Measurements from ENCODE around the gene INF2. TPM values are rescaled to one million over a fixed set of nuclear protein-coding genes. Genes with fewer than 3 reads are reported as not detected.
A peak's percentile ranks its signal among the peaks of the same experiment; 100 is the strongest.
"Not testable (repeated sequence)": the region's sequence is repeated elsewhere in the genome, so short reads cannot be mapped to it uniquely, and the experiment has no call there.

Gene INF2
- total RNA-seq, 1 donor from 2014 or later: 69.2 TPM

GRCh38 chr14:104728631-104729030 lies 39.2 kb downstream of the INF2 start:
- H3K36me3 Mint-ChIP-seq (ENCODE audit: insufficient read depth): no peaks in the 10 kb centered on the region
- TF ChIP-seq CTCF (IDR thresholded peaks at IDR 0.05; ENCODE audit: unreplicated experiment): no peak
- peaks cover 3% of the 10 kb centered on the region for H3K4me1 Mint-ChIP-seq (ENCODE audit: low read depth)
- H3K4me3 Mint-ChIP-seq (ENCODE audit: low read depth): no peak overlapping the region
- H3K9me3 Mint-ChIP-seq (ENCODE audit: low read depth): no peaks in the 10 kb centered on the region
- H3K27me3 Mint-ChIP-seq: peaks cover 14% of the 10 kb centered on the region
- DNase-seq (ENCODE audit: low spot score, unreplicated experiment): no peak
- H3K27ac Mint-ChIP-seq: no peak overlapping the region

- H3K27ac Mint-ChIP-seq; H3K36me3 Mint-ChIP-seq (ENCODE audit: insufficient read depth); DNase-seq (ENCODE audit: low spot score, unreplicated experiment); H3K4me3 Mint-ChIP-seq (ENCODE audit: low read depth); H3K9me3 Mint-ChIP-seq (ENCODE audit: low read depth); H3K4me1 Mint-ChIP-seq (ENCODE audit: low read depth): not testable (repeated sequence)
- H3K27me3 Mint-ChIP-seq: peaks cover 14% of the 10 kb centered on the region
These were observed 39.9 kb downstream of the INF2 start for GRCh38 chr14:104729176-104729834.

GRCh38 chr14:104729835-104730181 lies 40.4 kb downstream of the INF2 start:
- H3K27ac Mint-ChIP-seq: no peak overlapping the region
- H3K4me3 Mint-ChIP-seq (ENCODE audit: low read depth): no peak overlapping the region
- H3K27me3 Mint-ChIP-seq: peaks cover 14% of the 10 kb centered on the region
- TF ChIP-seq CTCF (IDR thresholded peaks at IDR 0.05; ENCODE audit: unreplicated experiment): no peak
- DNase-seq (ENCODE audit: low spot score, unreplicated experiment): no peak
- peaks cover 3% of the 10 kb centered on the region for H3K4me1 Mint-ChIP-seq (ENCODE audit: low read depth)
- no peaks in the 10 kb centered on the region for H3K9me3 Mint-ChIP-seq (ENCODE audit: low read depth)
- no peaks in the 10 kb centered on the region for H3K36me3 Mint-ChIP-seq (ENCODE audit: insufficient read depth)

- no peaks in the 10 kb centered on the region for H3K36me3 Mint-ChIP-seq (ENCODE audit: insufficient read depth)
- peaks cover 14% of the 10 kb centered on the region for H3K27me3 Mint-ChIP-seq
- no peak for DNase-seq (ENCODE audit: low spot score, unreplicated experiment)
- H3K9me3 Mint-ChIP-seq (ENCODE audit: low read depth): no peaks in the 10 kb centered on the region
- H3K27ac Mint-ChIP-seq: no peak overlapping the region
- no peak overlapping the region for H3K4me3 Mint-ChIP-seq (ENCODE audit: low read depth)
- no peak for TF ChIP-seq CTCF (IDR thresholded peaks at IDR 0.05; ENCODE audit: unreplicated experiment)
- H3K4me1 Mint-ChIP-seq (ENCODE audit: low read depth): peaks cover under 1% of the 10 kb centered on the region
These were observed 41.1 kb downstream of the INF2 start for GRCh38 chr14:104730487-104730886.

GRCh38 chr14:104731320-104732294 lies 42.2 kb downstream of the INF2 start:
- TF ChIP-seq CTCF (IDR thresholded peaks at IDR 0.05; ENCODE audit: unreplicated experiment): peak; percentile 57
- no peaks in the 10 kb centered on the region for H3K9me3 Mint-ChIP-seq (ENCODE audit: low read depth)
- H3K27ac Mint-ChIP-seq: no peak overlapping the region
- H3K36me3 Mint-ChIP-seq (ENCODE audit: insufficient read depth): no peaks in the 10 kb centered on the region
- H3K4me1 Mint-ChIP-seq (ENCODE audit: low read depth): no peaks in the 10 kb centered on the region
- peaks cover 14% of the 10 kb centered on the region for H3K27me3 Mint-ChIP-seq
- no peak for DNase-seq (ENCODE audit: low spot score, unreplicated experiment)
- H3K4me3 Mint-ChIP-seq (ENCODE audit: low read depth): no peak overlapping the region
